Stimulated activated CD8-positive, alpha-beta memory T cell treated with anti-CD3 and anti-CD28 coated beads, Interleukin-15, amount 100 ng/mL, for 1 hour (primary cell): ENCODE data around the gene JADE1.

Experiments used
- DNase-seq: peaks from one replicate; pipeline ENCODE4 v3.0.0-alpha.2; 2020; ENCODE audit warnings: low read depth

JADE1 gene

GRCh38 chr4:128876200-128876599 is 66.7 kb downstream of the JADE1 start:
- DNase-seq: no peak

GRCh38 chr4:128877934-128878333 is 68.4 kb downstream of the JADE1 start:
- no peak for DNase-seq

- no peak for DNase-seq
Measured at GRCh38 chr4:128879283-128879682, 69.8 kb downstream of the JADE1 start.

GRCh38 chr4:128879971-128880370 is 70.5 kb downstream of the JADE1 start:
- no peak for DNase-seq

- no peak for DNase-seq
Measured at GRCh38 chr4:128880662-128881061, 71.2 kb downstream of the JADE1 start.

GRCh38 chr4:128904821-128905220 is 95.3 kb downstream of the JADE1 start:
- DNase-seq: no peak

GRCh38 chr4:128906581-128906980 is 97.1 kb downstream of the JADE1 start:
- no peak for DNase-seq

GRCh38 chr4:128907981-128908380 is 98.5 kb downstream of the JADE1 start:
- DNase-seq: no peak

- DNase-seq: no peak
Measured at GRCh38 chr4:128908735-128909134, 99.2 kb downstream of the JADE1 start.

- DNase-seq: no peak
Measured at GRCh38 chr4:128913228-128913627, 103.7 kb downstream of the JADE1 start.

GRCh38 chr4:128915544-128915943 is 106.0 kb downstream of the JADE1 start:
- DNase-seq: no peak

GRCh38 chr4:128916832-128917231 is 107.3 kb downstream of the JADE1 start:
- DNase-seq: no peak

- DNase-seq: no peak
Measured at GRCh38 chr4:128917781-128918180, 108.3 kb downstream of the JADE1 start.

- DNase-seq: no peak
Measured at GRCh38 chr4:128921954-128922353, 112.5 kb downstream of the JADE1 start.
